ENCODE results near the gene OCEL1. TPM values are rescaled to one million over a fixed set of nuclear protein-coding genes. Genes with fewer than 3 reads are reported as not detected.

Gene OCEL1
- total RNA-seq, 1 experiment from 2014 or later: 5.3 TPM

DNA sequence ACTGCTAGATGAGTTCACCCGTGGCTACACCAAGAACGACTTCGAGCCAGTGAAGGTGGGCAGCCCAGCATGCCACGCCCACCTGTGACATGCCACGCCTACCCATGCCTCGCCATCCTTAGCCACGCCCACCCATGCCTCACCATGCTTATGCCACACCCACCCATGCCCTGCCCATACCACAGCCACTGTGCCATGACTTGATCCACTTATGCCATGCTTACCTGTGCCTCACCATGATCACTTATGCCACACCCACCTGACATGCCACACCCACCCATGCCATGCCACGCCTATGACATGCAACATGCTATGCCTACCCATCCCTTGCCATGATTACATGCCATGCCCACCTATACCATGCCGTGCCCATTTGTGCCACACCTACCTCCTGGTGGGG, 23.8 kb upstream of the OCEL1 start:
- peaks cover 47% of the 10 kb centered on the region for H3K36me3 ChIP-seq
- H3K27ac ChIP-seq: no peak overlapping the region
- H3K4me1 ChIP-seq: no peaks in the 10 kb centered on the region
- peak in 1 of 2 experiments; percentile 28 for DNase-seq
- H3K9me3 ChIP-seq (replicated peaks): no peaks in the 10 kb centered on the region
- H3K4me3 ChIP-seq: no peak overlapping the region
- H3K27me3 ChIP-seq: no peaks in the 10 kb centered on the region

- DNase-seq: no peak
- Histone ChIP-seq H3K36me3 (peaks cover 52% of the 10 kb centered on the region), H3K9me3 (replicated peaks) (no peaks in the 10 kb centered on the region), H3K4me3 (no peak overlapping the region), H3K27me3 (no peaks in the 10 kb centered on the region), H3K4me1 (no peaks in the 10 kb centered on the region), H3K27ac (no peak overlapping the region)
Measured at GRCh38 chr19:17202713-17203112, 23.3 kb upstream of the OCEL1 start.

GRCh38 chr19:17205237-17206140, 20.5 kb upstream of the OCEL1 start:
- Histone ChIP-seq H3K27ac (no peak overlapping the region), H3K4me1 (no peaks in the 10 kb centered on the region), H3K4me3 (no peak overlapping the region), H3K27me3 (no peaks in the 10 kb centered on the region), H3K9me3 (replicated peaks) (no peaks in the 10 kb centered on the region), H3K36me3 (peaks cover 57% of the 10 kb centered on the region)
- DNase-seq: peak; percentile 29 to 58

DNA sequence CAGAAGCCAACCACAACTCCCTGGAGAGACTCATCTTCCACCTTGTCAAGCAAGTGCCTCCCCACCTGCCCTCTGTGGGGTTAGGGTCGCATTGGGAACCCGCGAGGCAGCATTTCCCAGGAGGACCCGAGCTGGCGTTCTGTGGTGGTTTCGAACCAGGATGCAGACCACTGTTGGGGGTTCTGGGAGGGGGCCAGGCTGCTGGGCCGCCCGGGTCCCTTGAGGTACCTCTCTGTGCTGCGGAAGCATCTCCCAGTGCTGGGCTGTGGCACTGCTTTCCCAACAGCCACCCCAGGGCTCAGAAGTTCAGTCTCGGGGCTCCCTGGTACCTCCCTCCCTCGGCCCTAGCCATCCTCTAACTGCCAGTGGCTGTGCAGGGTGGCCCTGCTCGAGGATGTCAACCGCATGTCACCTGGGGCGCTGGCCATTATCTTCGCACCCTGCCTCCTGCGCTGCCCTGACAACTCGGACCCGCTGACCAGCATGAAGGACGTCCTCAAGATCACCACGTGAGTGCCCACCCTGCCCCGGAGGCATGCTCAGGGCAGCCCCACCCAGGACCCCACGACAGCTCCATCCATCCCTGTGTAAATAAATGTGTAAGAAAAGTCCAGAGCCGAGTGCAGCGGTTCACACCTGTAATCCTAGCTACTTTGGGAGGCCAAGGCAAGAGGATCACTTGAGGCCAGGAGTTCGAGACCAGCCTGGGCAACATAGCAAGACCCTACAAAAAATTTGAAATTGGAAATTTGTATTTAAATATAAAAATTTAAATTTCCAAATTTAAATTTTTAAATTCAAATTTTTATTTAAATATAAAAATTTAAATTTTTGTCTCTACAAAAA, 19.1 kb upstream of the OCEL1 start:
- Histone ChIP-seq H3K27ac (no peak overlapping the region), H3K27me3 (no peaks in the 10 kb centered on the region), H3K4me1 (no peaks in the 10 kb centered on the region), H3K36me3 (peaks cover 43% of the 10 kb centered on the region), H3K4me3 (no peak overlapping the region), H3K9me3 (replicated peaks) (no peaks in the 10 kb centered on the region)
- no peak for DNase-seq

- Histone ChIP-seq H3K36me3 (peaks cover 37% of the 10 kb centered on the region), H3K4me1 (peaks cover 2% of the 10 kb centered on the region; the same call in 1 of the 2 replicates), H3K27me3 (no peaks in the 10 kb centered on the region), H3K27ac (no peak overlapping the region), H3K9me3 (replicated peaks) (no peaks in the 10 kb centered on the region), H3K4me3 (no peak overlapping the region)
- DNase-seq: peak; percentile 84 to 90
Measured at GRCh38 chr19:17209126-17210036, 16.6 kb upstream of the OCEL1 start.

- H3K4me3 ChIP-seq: no peak overlapping the region
- no peak overlapping the region for H3K27ac ChIP-seq
- H3K36me3 ChIP-seq: peaks cover 32% of the 10 kb centered on the region
- peaks cover 4% of the 10 kb centered on the region; the same call in 1 of the 2 replicates for H3K4me1 ChIP-seq
- no peaks in the 10 kb centered on the region for H3K9me3 ChIP-seq (replicated peaks)
- H3K27me3 ChIP-seq: no peaks in the 10 kb centered on the region
- no peak for DNase-seq
Measured at GRCh38 chr19:17210296-17210695, 15.7 kb upstream of the OCEL1 start.

DNA sequence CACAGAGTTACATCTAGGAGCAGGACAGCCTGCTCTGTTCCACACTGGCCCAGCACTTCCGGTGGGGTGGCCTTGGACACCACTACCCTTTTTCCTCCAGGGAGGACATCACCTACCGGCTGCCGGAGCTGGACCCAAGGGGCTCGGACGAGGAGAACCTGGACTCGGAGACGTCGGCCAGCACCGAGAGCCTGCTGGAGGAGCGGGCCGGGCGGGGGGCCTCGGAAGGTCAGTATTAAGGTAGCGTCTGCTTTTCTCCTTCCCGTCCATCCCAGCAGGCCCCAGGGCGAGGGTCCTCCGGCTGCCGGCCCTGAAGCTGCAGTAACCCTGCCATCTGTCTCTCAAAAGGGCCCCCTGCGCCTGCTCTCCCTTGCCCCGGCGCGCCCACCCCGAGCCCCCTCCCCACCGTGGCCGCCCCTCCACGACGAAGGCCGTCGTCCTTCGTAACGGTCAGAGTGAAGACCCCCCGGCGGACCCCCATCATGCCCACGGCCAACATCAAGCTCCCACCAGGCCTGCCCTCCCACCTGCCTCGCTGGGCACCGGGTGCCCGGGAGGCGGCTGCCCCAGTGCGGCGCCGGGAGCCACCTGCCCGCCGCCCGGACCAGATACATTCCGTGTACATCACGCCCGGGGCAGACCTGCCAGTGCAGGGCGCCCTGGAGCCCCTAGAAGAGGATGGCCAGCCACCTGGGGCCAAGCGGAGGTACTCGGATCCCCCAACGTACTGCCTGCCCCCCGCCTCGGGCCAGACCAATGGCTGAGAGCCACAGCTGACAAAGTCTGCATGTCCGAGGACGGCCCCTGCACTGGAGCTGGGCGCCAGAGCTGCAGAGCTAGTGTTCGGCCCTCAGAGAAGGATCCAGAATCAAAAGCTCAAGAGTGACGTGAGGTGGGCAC, 14.2 kb upstream of the OCEL1 start:
- DNase-seq: no peak
- Histone ChIP-seq H3K4me1 (peaks cover 4% of the 10 kb centered on the region; the same call in 1 of the 2 replicates), H3K36me3 (peaks cover 30% of the 10 kb centered on the region), H3K9me3 (replicated peaks) (no peaks in the 10 kb centered on the region), H3K27me3 (no peaks in the 10 kb centered on the region), H3K27ac (no peak overlapping the region), H3K4me3 (no peak overlapping the region)

DNA sequence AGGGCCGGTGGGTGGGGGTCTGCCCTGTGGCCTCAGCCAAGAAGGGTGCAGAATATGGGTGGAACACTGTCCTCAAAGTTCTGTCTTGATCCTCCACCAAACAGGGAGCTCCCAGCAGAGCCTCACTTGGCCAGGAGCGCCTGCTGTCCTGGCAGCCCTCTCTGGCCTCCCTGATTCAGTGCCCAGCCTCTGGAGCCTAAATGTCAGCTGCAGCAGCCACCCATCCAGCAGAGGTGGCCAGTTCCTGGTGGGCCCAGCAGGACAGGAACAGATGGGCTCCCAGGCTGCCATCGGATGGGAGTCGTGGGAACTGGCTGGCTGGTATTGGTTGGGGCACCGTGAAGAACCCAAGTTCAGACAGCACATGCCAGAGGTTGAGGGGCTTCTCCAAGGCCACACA, 12.7 kb upstream of the OCEL1 start:
- H3K36me3 ChIP-seq: peaks cover 26% of the 10 kb centered on the region
- no peak for DNase-seq
- H3K4me1 ChIP-seq: peaks cover 4% of the 10 kb centered on the region; the same call in 1 of the 2 replicates

DNA sequence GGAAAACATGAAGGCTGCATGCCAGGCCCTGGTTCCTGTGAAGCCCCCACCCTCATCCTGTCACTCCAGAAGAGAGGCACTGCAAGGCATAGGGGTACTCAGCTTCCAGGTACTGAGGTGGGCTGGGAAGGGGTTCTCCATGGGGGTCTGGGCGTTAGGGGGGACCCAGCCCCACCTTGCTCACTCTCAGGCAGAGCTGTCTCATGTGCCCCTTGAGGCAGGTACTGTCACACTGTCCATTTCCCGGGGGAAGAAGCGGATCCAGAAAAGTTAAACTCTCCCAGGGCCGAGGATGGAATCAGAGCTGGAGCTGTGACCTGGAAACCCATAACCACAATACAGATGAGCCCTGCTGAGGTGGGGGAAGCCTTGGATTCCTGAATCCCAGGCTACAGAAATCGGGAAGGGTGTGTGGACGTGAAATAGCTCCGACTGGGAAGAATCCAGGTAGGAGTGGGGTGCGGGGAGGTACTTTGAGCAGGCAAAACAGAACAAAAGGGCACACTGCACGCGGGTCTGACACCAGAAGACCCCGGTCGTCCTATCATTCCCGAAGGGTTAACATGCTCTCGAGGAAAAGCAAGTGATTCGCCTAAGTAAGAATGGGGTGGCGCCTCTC, 11.4 kb upstream of the OCEL1 start:
- no peak for DNase-seq
- Histone ChIP-seq H3K36me3 (peaks cover 20% of the 10 kb centered on the region; the same call in 1 of the 2 replicates), H3K4me3 (peak overlapping the region; percentile 93), H3K9me3 (replicated peaks) (no peaks in the 10 kb centered on the region), H3K27me3 (no peaks in the 10 kb centered on the region), H3K4me1 (peaks cover 4% of the 10 kb centered on the region; the same call in 1 of the 2 replicates), H3K27ac (peak overlapping the region; percentile 91)

More for the DNA sequence above, 12.7 kb upstream of the OCEL1 start:
- no peaks in the 10 kb centered on the region for H3K27me3 ChIP-seq
- no peaks in the 10 kb centered on the region for H3K9me3 ChIP-seq (replicated peaks)
- no peak overlapping the region for H3K27ac ChIP-seq
- H3K4me3 ChIP-seq: no peak overlapping the region

DNA sequence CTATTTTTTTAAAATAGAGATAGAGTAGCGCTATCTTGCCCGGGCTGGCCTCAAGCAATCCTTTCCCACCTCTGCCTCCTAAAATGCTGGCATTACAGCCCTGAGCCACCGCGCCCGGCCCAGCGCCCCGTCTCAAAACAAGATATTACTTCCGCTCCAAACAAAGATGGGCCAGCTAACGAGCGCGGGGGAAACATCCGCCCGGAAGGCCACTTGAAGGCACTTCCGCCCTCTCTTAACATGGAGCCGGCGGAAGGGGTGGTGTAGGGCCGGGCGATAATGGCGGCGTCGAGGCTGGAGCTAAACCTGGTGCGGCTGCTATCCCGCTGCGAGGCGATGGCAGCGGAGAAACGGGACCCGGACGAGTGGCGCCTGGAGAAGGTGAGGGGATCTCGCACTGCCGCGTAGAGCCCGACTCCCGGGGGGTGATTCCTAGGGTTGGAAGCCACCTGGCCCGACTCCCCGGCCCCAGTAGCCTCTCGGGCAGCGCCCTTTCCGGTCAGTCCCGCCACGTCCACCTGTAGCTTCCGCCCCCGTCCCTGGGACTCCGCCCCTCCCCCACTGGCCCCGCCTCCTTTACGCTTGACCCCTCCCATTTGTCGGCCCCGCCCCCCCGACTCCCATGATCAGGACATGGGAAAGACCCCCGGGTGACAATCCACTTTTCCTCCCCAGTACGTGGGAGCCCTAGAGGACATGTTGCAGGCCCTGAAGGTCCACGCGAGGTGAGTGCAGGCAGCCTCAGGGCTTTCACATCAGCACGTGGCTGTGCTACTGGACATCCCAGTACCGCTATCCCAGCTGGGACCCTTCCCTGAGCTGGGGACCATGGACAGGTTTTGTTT, 10.7 kb upstream of the OCEL1 start, which contains the start of gene USE1:
Gene USE1 (plus strand): TSS at position 231 of the 845 bp plus-strand sequence. CDS start 49 bp downstream, at position 280.
- H3K27ac ChIP-seq: peak within 1 kb of the TSS; percentile 91
- peak within 1 kb of the TSS; percentile 93 for H3K4me3 ChIP-seq
- peaks cover 4% of the 10 kb centered on the region; the same call in 1 of the 2 replicates for H3K4me1 ChIP-seq
- H3K9me3 ChIP-seq (replicated peaks): no peaks in the 10 kb centered on the region
- peak; percentile 94 to 97 for DNase-seq
- H3K27me3 ChIP-seq: no peaks in the 10 kb centered on the region
- H3K36me3 ChIP-seq: peaks cover 14% of the 10 kb centered on the region; the same call in 1 of the 2 replicates

DNA sequence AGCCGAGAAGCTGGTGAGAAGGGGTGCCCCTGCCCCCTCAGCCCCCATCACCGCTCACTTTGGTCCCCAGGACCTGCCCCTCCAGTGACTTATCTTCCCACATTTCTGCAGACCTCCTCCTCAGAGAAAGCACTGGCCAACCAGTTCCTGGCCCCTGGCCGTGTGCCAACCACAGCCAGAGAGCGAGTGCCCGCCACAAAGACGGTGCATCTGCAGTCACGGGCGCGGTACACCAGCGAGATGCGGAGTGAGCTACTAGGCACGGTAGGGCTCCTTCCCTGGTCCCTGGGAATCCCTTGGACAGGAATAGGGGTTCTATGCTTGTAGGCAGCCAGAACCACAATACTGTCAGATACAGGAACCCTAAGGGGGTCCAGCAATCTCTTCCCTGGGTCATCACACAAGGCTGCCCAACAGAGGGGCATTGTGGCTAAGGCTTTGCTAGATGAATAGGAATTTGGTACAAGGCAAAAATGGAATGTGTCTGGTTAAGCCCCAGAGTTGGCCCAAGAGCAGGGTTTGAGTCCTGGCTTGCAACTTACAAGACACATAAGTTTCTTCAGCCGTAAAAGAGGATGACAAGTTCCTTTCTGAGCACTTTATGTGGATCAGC, 9.9 kb upstream of the OCEL1 start:
- no peak for DNase-seq
- H3K27me3 ChIP-seq: no peaks in the 10 kb centered on the region
- no peak overlapping the region for H3K27ac ChIP-seq
- no peak overlapping the region; the same call in 1 of the 2 replicates for H3K4me3 ChIP-seq
- peaks cover 4% of the 10 kb centered on the region; the same call in 1 of the 2 replicates for H3K4me1 ChIP-seq
- H3K36me3 ChIP-seq: peaks cover 12% of the 10 kb centered on the region; the same call in 1 of the 2 replicates
- no peaks in the 10 kb centered on the region for H3K9me3 ChIP-seq (replicated peaks)

GRCh38 chr19:17219286-17219685, 6.7 kb upstream of the OCEL1 start:
- 0 out of 2 replicates have a peak, but pooled peaks cover 3% of the 10 kb centered on the region for H3K27me3 ChIP-seq
- DNase-seq: no peak
- peaks cover 8% of the 10 kb centered on the region; the same call in 1 of the 2 replicates for H3K36me3 ChIP-seq
- H3K4me1 ChIP-seq: peaks cover 3% of the 10 kb centered on the region; the same call in 1 of the 2 replicates
- H3K9me3 ChIP-seq (replicated peaks): no peaks in the 10 kb centered on the region
- no peak overlapping the region for H3K4me3 ChIP-seq
- H3K27ac ChIP-seq: no peak overlapping the region
